Esophagus squamous epithelium (tissue), 5 donors: ENCODE data around the gene CYB5R3. TPM values are rescaled to one million over a fixed set of nuclear protein-coding genes. Genes with fewer than 3 reads are reported as not detected.

Source experiments
- DNase-seq: peaks from one replicate; lab custom pipeline; 2025; lab: John Stamatoyannopoulos, UW
- H3K27ac ChIP-seq, 4 donors: fragments of 200-600 bp; sonication (generic); one replicate each; pipeline ENCODE4 v1.5.1; 2016 to 2019; ENCODE audit warnings: mild to moderate bottlenecking in 1 of 4
- H3K27me3 ChIP-seq, 4 donors: fragments of 200-600 bp; sonication (generic); 1 replicate in 3 of 4; 2 replicates in 1 of 4; pipeline versions ENCODE4 v1.5.1 to v1.6.0; 2017 to 2021; ENCODE audit warnings: antibody characterized with exemption in 1 of 4
- H3K36me3 ChIP-seq, 3 donors: fragments of 200-600 bp; sonication (generic); one replicate each; pipeline ENCODE4 v1.5.1; 2016 to 2019
- H3K4me1 ChIP-seq, 3 donors: fragments of 200-600 bp; sonication (generic); one replicate each; pipeline ENCODE4 v1.5.1; 2017 to 2019
- H3K4me3 ChIP-seq, 4 donors: fragments of 200-600 bp; sonication (generic); 1 replicate in 3 of 4; 2 replicates in 1 of 4; pipeline ENCODE4 v1.5.1; 2016 to 2019; ENCODE audit warnings: mild to moderate bottlenecking in 2 of 4, moderate library complexity in 1 of 4
- H3K9me3 ChIP-seq, 3 donors: fragments of 200-600 bp; sonication (generic); one replicate each; pipeline ENCODE4 v1.5.1; 2016 to 2019
- POLR2A ChIP-seq, 4 donors: fragments of 450-650 bp; IDR thresholded peaks; one replicate each; pipeline ENCODE4 v1.6.1; 2017; ENCODE audit warnings: antibody characterized with exemption in 4 of 4, mild to moderate bottlenecking in 4 of 4, moderate library complexity in 3 of 4
- WGBS, 2 donors: methylation state at CpG; one replicate each; pipeline ENCODE4 v1.1.5; 2018; 5-methylcytosine and 5-hydroxymethylcytosine counted together
- intact Hi-C: fragments of 100-400 bp; cut with DNase I; formaldehyde crosslinking; loops from one replicate; pipeline ENCODE4 v1.15.0; 2022
- total RNA-seq, 4 donors: library from RNA; depleted of rRNA; stranded (reverse); fragments of >200 nt; gene quantifications; one replicate each; pipeline ENCODE4 v1.1.0, GENCODE V29; 2016
- TF ChIP-seq, protein P1 (sequence below), 6 experiments: fragments of 450-650 bp in 4 of 6; fragments of 200-600 bp in 2 of 6; sonication (generic) in 2 of 6; IDR thresholded peaks; one replicate each; pipeline ENCODE4 v1.5.1; 2016 to 2019; ENCODE audit warnings: antibody characterized with exemption in 6 of 6, mild to moderate bottlenecking in 4 of 6, moderate library complexity in 4 of 6
- donor health status: DM: yes; HTN: yes; CAD: no.

CYB5R3 gene
- total RNA-seq, 4 donors from 2014 or later: 49.5 to 81.6 (median 71.7) TPM

DNA sequence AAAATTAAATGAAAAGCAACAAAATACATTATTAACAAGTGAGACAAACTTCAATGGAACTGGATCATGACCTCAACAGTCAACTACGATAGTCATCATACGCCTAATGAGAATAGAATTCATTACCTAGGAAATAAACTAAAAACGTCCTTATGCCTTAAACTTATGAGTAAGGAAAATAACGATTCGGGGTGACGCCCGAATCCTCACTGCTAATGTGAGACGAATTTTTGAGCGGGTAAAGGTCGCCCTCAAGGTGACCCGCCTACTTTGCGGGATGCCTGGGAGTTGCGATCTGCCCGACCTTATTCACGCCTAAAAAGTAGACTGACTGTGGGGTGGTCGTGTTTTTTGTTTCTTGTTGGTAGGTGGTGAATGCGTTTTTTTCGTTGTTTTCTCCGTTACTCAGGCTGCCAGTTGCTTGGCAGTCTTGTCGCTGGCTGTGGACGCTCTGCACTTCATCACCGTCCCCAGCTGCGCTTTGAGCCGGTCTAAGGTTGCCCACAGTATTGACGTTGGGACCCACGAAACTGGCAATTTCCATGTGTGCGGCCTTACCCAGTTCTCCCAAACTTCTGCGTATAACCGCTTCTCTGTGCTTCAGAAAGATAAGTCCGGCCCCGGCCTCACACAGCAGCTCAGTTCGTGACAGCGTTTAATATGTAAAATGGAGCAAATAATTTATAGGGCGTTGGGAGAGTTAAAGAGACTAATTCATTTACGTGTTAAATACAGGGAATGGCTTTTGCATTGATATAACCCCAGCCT, 33.9 kb downstream of the CYB5R3 start:
- DNase-seq: peak; percentile 57
- WGBS, 2 donors: 0% methylated on average over 35 of the region's 35 CpGs
- Histone ChIP-seq H3K36me3 (peaks cover 8 to 32% (median 8%) of the 10 kb centered on the region in 3 donors), H3K27ac (peak overlapping the region; percentile 98 to 99 (median 98)), H3K27me3 (no peaks in the 10 kb centered on the region), H3K4me1 (peaks cover 22 to 73% (median 36%) of the 10 kb centered on the region in 3 donors), H3K4me3 (peak overlapping the region; percentile 91 to 95 (median 93)), H3K9me3 (no peaks in the 10 kb centered on the region)
- TF ChIP-seq POLR2A (IDR thresholded peaks at IDR 0.05): peak in 3 of 4 donors; percentile 86 to 99 (median 86)
- TF ChIP-seq, protein P1, sequence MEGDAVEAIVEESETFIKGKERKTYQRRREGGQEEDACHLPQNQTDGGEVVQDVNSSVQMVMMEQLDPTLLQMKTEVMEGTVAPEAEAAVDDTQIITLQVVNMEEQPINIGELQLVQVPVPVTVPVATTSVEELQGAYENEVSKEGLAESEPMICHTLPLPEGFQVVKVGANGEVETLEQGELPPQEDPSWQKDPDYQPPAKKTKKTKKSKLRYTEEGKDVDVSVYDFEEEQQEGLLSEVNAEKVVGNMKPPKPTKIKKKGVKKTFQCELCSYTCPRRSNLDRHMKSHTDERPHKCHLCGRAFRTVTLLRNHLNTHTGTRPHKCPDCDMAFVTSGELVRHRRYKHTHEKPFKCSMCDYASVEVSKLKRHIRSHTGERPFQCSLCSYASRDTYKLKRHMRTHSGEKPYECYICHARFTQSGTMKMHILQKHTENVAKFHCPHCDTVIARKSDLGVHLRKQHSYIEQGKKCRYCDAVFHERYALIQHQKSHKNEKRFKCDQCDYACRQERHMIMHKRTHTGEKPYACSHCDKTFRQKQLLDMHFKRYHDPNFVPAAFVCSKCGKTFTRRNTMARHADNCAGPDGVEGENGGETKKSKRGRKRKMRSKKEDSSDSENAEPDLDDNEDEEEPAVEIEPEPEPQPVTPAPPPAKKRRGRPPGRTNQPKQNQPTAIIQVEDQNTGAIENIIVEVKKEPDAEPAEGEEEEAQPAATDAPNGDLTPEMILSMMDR (IDR thresholded peaks at IDR 0.05): peak in 1 of 6 experiments; percentile 24
- intact Hi-C loops: no loop called here

DNA sequence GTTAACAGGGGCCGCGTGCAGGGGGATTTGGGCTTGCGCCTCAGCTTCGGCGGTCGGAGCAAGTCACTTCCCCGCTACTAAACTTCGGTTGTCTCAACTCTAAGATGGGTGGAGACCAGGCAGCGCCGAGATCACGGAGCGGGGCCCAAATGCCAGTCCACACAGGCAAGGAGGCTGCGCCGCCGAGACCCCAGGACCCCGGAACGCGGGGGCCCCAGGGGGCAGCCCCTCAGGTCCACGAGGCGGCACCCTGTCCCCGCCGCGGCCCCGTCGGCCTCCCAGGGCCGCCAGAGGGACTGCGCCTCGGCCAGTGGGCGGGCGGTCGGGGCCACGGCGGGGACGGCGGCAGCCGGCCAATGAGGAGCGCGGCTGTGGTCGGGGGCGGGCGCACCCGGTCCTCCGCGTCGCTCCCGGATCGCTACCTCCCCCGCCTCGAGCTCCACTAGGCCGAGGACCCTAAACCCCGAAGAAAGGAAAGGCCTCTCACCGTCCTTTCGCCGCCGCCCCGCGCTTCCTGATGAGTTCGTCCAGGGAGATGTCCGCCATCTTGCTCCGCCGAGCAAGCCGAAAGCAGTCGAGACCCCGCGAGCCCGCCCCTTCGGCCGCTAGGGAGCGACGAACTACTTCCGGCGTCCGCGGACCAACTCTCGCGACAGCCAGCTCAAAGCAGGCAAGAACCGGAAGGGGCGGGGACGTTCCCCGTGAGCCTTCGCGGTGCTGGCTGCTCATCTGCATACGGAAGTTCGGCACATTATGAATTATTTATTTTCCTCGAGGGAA, 34.7 kb downstream of the CYB5R3 start, which contains the start of gene POLDIP3:
POLDIP3 (minus strand) TSS at position 572 of the 780 bp plus-strand sequence; CDS start at position 546, 26 bp downstream.
- peaks cover 30 to 75% (median 41%) of the 10 kb centered on the region in 3 donors for H3K4me1 ChIP-seq
- H3K27ac ChIP-seq: peak within 1 kb of the TSS; percentile 98 to 99 (median 98)
- intact Hi-C loops: no loop called here
- H3K27me3 ChIP-seq: no peaks in the 10 kb centered on the region
- H3K9me3 ChIP-seq: no peaks in the 10 kb centered on the region
- 0% methylated on average over 13 to 35 of the region's 85 CpGs for WGBS, 2 donors
- TF ChIP-seq, protein P1 (IDR thresholded peaks at IDR 0.05): peak in 5 of 6 experiments; percentile 16 to 69 (median 33)
- TF ChIP-seq POLR2A (IDR thresholded peaks at IDR 0.05): peak in 2 of 4 donors; percentile 67 to 88
- peak within 1 kb of the TSS; percentile 91 to 95 (median 93) for H3K4me3 ChIP-seq
- peaks cover 5 to 26% (median 6%) of the 10 kb centered on the region in 3 donors for H3K36me3 ChIP-seq
- DNase-seq: peak; percentile 95

DNA sequence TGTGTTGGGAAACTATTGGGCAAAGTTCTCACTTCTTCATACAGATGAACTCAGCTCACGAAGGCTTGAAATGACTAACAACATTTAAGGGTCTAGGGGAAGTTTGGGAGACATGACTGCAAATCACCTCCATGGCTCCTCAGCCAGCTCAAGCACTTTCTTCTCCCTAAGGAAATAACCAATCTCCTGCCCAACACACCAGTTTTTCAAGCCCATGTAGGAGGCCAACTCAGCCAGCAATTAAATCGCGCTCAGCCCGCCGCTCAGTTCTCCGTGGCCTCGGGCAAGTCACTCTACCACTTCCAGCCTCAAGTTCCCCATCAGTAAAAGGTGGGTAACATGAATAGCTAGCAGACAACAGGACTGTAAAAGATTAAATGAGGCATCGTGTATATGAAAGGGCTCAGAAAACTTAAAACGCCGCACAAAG, 35.3 kb downstream of the CYB5R3 start:
- intact Hi-C loops: no loop called here
- H3K4me1 ChIP-seq: peaks cover 36 to 81% (median 48%) of the 10 kb centered on the region in 3 donors
- H3K4me3 ChIP-seq: peak overlapping the region; percentile 91 to 95 (median 93)
- H3K9me3 ChIP-seq: no peaks in the 10 kb centered on the region
- DNase-seq: no peak
- 0 to 2% methylated on average over 4 to 10 of the region's 10 CpGs for WGBS, 2 donors
- H3K36me3 ChIP-seq: peaks cover 0 to 20% (median 0%) of the 10 kb centered on the region in 3 donors
- peak overlapping the region; percentile 98 to 99 (median 98) for H3K27ac ChIP-seq
- no peaks in the 10 kb centered on the region for H3K27me3 ChIP-seq
- TF ChIP-seq POLR2A (IDR thresholded peaks at IDR 0.05): no peak
- TF ChIP-seq, protein P1 (IDR thresholded peaks at IDR 0.05): no peak

DNA sequence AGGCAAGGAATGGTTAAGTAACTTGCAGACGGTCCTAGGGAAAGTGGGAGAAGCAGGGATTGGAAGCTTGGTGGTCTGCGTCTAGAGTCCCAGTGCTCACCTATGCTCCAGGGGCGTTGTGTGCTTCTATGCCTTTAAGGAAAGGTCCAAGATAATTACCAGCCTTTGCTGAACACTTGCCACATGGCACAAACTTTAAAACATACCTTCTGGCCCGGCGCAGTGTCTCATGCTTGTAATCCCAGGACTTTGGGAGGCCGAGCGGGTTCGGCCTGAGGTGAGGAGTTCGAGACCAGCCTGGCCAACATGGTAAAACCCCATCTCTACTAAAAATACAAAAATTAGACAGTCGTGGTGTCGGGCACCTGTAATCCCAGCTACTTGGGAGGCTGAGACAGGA, 36.9 kb downstream of the CYB5R3 start:
- Histone ChIP-seq H3K36me3 (peaks cover 0 to 31% (median 0%) of the 10 kb centered on the region in 3 donors), H3K27ac (peak overlapping the region in 2 of 4 donors; percentile 98), H3K9me3 (no peaks in the 10 kb centered on the region), H3K4me1 (peaks cover 43 to 90% (median 55%) of the 10 kb centered on the region in 3 donors), H3K27me3 (no peaks in the 10 kb centered on the region), H3K4me3 (peak overlapping the region in 2 of 4 donors; percentile 91 to 94)
- DNase-seq: no peak
- 42 to 62% methylated on average over 10 to 11 of the region's 11 CpGs for WGBS, 2 donors
- no peak for TF ChIP-seq POLR2A (IDR thresholded peaks at IDR 0.05)
- TF ChIP-seq, protein P1 (IDR thresholded peaks at IDR 0.05): no peak
- intact Hi-C loops: no loop called here
